Fibroblast of villous mesenchyme (primary cell): ENCODE results near the gene KRTAP24-1. TPM values are rescaled to one million over a fixed set of nuclear protein-coding genes. Genes with fewer than 3 reads are reported as not detected.

Experiments
- DNase-seq: peaks from one replicate; pipeline ENCODE4 v3.0.0-alpha.2; 2010; ENCODE audit warnings: low read depth
- H3K4me3 ChIP-seq: 2 replicates; pipeline ENCODE4 v1.5.1; 2011; ENCODE audit warnings: low read depth, mild to moderate bottlenecking, low read length
- CTCF ChIP-seq: IDR thresholded peaks from 2 replicates; pipeline ENCODE4 v1.5.1; 2012; ENCODE audit warnings: low read depth, mild to moderate bottlenecking, low read length; ENCODE audit not compliant: insufficient read depth
- total RNA-seq: library from RNA; depleted of rRNA; stranded (reverse); fragments of >200 nt; gene quantifications from 2 replicates; pipeline ENCODE4 v1.2.3, GENCODE V29; 2012

KRTAP24-1 gene, protein sequence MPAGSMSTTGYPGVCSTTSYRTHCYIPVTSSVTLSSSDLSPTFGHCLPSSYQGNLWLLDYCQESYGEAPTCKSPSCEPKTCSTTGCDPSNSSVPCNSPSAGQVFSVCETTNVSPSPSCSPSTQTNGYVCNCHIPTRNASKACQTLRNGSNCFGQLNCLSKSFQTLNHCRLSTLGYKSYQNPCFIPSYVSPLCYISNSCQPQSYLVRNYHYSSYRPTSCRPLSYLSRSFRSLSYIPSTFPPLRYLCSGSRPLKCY
- total RNA-seq = not detected in 2 replicates

DNA sequence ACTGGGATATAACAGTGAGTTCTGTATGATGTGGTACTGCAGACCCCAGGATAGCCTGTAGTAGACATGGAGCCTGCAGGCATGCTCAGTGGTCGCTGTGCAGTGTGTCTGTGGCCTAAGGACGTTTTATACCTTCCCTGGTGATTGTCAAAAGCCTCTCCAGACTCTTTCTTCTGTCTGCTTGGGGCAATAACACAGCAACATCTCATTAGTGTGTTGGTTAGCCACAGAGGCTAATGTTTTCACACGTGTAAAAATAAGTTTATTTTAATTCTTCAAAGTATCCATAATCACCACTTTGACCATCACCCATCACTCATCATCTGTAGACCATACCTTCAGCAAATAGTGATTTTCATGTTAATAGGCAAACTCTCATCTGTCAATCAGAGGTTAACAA, at the start of gene KRTAP24-1:
Gene KRTAP24-1, minus strand, starts transcription at position 101 of the 400 bp plus-strand sequence. Its CDS starts 18 bp downstream, at position 83.
- TF ChIP-seq CTCF = no peak
- DNase-seq = no peak
- no peak within 1 kb of the TSS for H3K4me3 ChIP-seq

GRCh38 chr21:30329203-30329875, 46.6 kb upstream of the KRTAP24-1 start:
- DNase-seq = no peak
- no peak overlapping the region for H3K4me3 ChIP-seq

DNA sequence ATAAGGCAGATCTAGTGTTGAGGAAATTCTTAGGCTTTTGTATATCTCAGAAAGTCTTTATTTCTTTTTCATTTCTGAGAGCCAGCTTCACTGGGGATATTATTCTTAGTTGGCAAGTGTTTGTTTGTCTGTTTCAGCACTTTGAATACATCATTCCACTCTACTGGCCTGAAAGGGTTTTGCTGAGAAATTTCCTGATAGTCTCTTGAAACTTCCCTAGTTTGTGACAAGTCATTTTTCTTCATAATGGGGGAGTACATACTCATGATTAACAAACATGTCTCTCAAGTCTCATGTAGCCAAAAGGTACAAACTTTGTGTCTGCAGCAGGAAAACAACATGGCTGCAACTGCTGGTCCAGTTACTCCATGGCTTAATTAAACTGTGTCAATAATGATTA, 43.6 kb upstream of the KRTAP24-1 start:
- DNase-seq = no peak
- H3K4me3 ChIP-seq = no peak overlapping the region
- no peak for TF ChIP-seq CTCF

More at GRCh38 chr21:30329203-30329875, 46.6 kb upstream of the KRTAP24-1 start:
- no peak for TF ChIP-seq CTCF

GRCh38 chr21:30320215-30320614, 37.5 kb upstream of the KRTAP24-1 start, which contains the start of gene KRTAP26-1:
KRTAP26-1 (minus strand) TSS chr21:30320315; CDS start chr21:30320035, 280 bp downstream.
- DNase-seq = no peak
- H3K4me3 ChIP-seq = no peak within 1 kb of the TSS
- no peak for TF ChIP-seq CTCF

GRCh38 chr21:30315701-30316100, 33.0 kb upstream of the KRTAP24-1 start:
- no peak for TF ChIP-seq CTCF
- no peak for DNase-seq
- no peak overlapping the region for H3K4me3 ChIP-seq

- no peak overlapping the region for H3K4me3 ChIP-seq
Measured at GRCh38 chr21:30306884-30307283, 24.1 kb upstream of the KRTAP24-1 start.

More at GRCh38 chr21:30306884-30307283, 24.1 kb upstream of the KRTAP24-1 start:
- no peak for DNase-seq
- TF ChIP-seq CTCF = no peak
